ENCODE results near the gene MRFAP1L1. TPM values are rescaled to one million over a fixed set of nuclear protein-coding genes. Genes with fewer than 3 reads are reported as not detected.
"Not testable (repeated sequence)": the region's sequence is repeated elsewhere in the genome, so short reads cannot be mapped to it uniquely, and the experiment has no call there.

The MRFAP1L1 gene
- total RNA-seq (10 to 100 TPM; 30.0 to 39.1 (median 32.4) TPM), polyA plus RNA-seq (10 to 100 TPM; 40.5 to 79.0 (median 48.5) TPM)
- long read RNA-seq, donor 1, transcript MRFAP1L1-201 (2 exons, 1,593 nt) = major isoform, 22 of 28 reads
- long read RNA-seq, donor 1, transcript MRFAP1L1-202 (1 exons, 2,127 nt) = minor isoform, 6 of 28 reads
- long read RNA-seq, donor 1, partial matches to known transcripts = 0 of 28 reads
- long read RNA-seq, donor 1, other reads (novel, unspliced or antisense) = 0 of 28 reads
- long read RNA-seq, donor 2, transcript MRFAP1L1-202 (1 exons, 2,127 nt) = minor isoform, 8 of 76 reads
- long read RNA-seq, donor 2, transcript MRFAP1L1-201 (2 exons, 1,593 nt) = major isoform, 59 of 76 reads
- long read RNA-seq, donor 2, partial matches to known transcripts = 0 of 76 reads
- long read RNA-seq, donor 2, other reads (novel, unspliced or antisense) = 9 of 76 reads

GRCh38 chr4:6709230-6710114 is at the start of gene MRFAP1L1:
Gene MRFAP1L1 (minus strand): TSS chr4:6709865. CDS start chr4:6709629, 236 bp downstream.
- Histone ChIP-seq H3K4me3 (peak within 1 kb of the TSS; percentile 97), H3K9me3 (no peaks in the 10 kb centered on the region), H3K36me3 (ENCODE audit: insufficient read depth in 1 of 2, low read depth in 1 of 2) (peaks cover 0 to 13% of the 10 kb centered on the region in 2 donors), H3K27me3 (ENCODE audit: insufficient read depth in 3 of 3, low read length in 2 of 3) (no peaks in the 10 kb centered on the region), H3K27ac (peak within 1 kb of the TSS; percentile 85), H3K4me1 (peaks cover 47% of the 10 kb centered on the region)
- intact Hi-C loops (cut with DNase I) = loop anchor here (2.0 to 10.0 kb wide), 2 partner anchors 69 to 275 kb away; partner anchors contain the start of gene MRFAP1 (in 1 of the 2)
- DNase-seq (peak; percentile 98), ATAC-seq (peak; percentile 92 to 95 (median 94))
- 0 to 1% (median 1%) methylated on average over 72 of the region's 72 CpGs for whole genome bisulfite sequencing, 3 donors
- TF ChIP-seq CTCF (IDR thresholded peaks at IDR 0.05) = peak; percentile 12

- WGBS, 3 donors = 74 to 76% (median 75%) methylated on average over 4 of the region's 4 CpGs
- intact Hi-C loops (cut with DNase I) = no loop called here
- H3K4me3 ChIP-seq = no peak overlapping the region
- no peaks in the 10 kb centered on the region for H3K36me3 ChIP-seq (ENCODE audit: insufficient read depth in 1 of 2, low read depth in 1 of 2)
- no peaks in the 10 kb centered on the region for H3K27me3 ChIP-seq (ENCODE audit: insufficient read depth in 3 of 3, low read length in 2 of 3)
- TF ChIP-seq CTCF (IDR thresholded peaks at IDR 0.05) = no peak
- peak in 1 of 2 donors; percentile 10 for DNase-seq
- no peaks in the 10 kb centered on the region for H3K9me3 ChIP-seq
- no peaks in the 10 kb centered on the region for H3K4me1 ChIP-seq
- no peak for ATAC-seq
- H3K27ac ChIP-seq = no peak overlapping the region
Observed at GRCh38 chr4:6758728-6759127, 49.1 kb upstream of the MRFAP1L1 start.

GRCh38 chr4:6756345-6756744 is 46.7 kb upstream of the MRFAP1L1 start:
- DNase-seq; intact Hi-C loops (cut with DNase I): not testable (repeated sequence)
- WGBS, 3 donors = 69 to 75% (median 72%) methylated on average over 2 of the region's 6 CpGs

DNA sequence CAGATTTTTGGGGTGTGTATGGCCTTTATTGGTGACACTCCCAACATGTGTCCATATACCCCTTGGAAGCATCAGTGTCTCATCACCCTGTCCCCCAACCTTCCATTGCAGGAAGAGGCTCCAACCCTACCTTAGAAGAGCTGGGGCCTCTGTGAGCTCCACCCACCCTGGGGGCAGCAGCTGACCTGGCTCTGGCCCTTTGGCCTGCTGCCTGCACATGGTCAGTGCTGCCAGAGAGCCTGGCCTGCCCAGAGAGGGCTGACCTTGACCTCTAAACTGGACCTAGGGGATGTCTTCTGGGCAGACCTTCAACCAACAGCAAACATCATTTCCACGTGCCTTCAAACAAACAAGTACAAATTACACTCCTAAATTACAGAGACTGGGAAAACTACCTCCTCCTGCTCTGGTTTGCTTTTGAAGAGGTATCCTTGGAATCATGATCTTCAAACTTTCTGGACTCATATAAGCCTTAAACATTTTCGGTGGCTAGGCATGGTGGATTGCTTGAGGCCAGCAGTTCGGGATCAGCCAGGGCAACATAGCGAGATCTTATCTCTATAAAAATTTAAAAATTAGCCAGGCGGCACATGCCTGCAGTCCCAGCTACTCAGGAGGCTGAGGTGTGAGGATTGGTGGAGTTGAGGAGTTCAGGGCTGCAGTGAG is 45.6 kb upstream of the MRFAP1L1 start:
- no peak for TF ChIP-seq CTCF (IDR thresholded peaks at IDR 0.05)
- ATAC-seq (peak in 1 of 4 donors; percentile 38), DNase-seq (peak in 1 of 2 donors; percentile 52)
- no peaks in the 10 kb centered on the region for H3K36me3 ChIP-seq (ENCODE audit: insufficient read depth in 1 of 2, low read depth in 1 of 2)
- H3K9me3 ChIP-seq = no peaks in the 10 kb centered on the region
- whole genome bisulfite sequencing, 3 donors = 77 to 87% (median 80%) methylated on average over 5 of the region's 5 CpGs
- no peak overlapping the region for H3K4me3 ChIP-seq
- intact Hi-C loops (cut with DNase I) = no loop called here
- no peaks in the 10 kb centered on the region for H3K4me1 ChIP-seq
- H3K27me3 ChIP-seq (ENCODE audit: insufficient read depth in 3 of 3, low read length in 2 of 3) = no peaks in the 10 kb centered on the region
- no peak overlapping the region for H3K27ac ChIP-seq

More at GRCh38 chr4:6756345-6756744, 46.7 kb upstream of the MRFAP1L1 start:
- not testable (repeated sequence) for H3K27me3 ChIP-seq (ENCODE audit: insufficient read depth in 3 of 3, low read length in 2 of 3); H3K4me3 ChIP-seq; H3K27ac ChIP-seq; ATAC-seq; H3K9me3 ChIP-seq; H3K36me3 ChIP-seq (ENCODE audit: insufficient read depth in 1 of 2, low read depth in 1 of 2); H3K4me1 ChIP-seq

All from psoas muscle (tissue), 8 donors.